GM12864 (cell line): ENCODE measurements around the gene CRTC1.
"Not testable (repeated sequence)": the region's sequence is repeated elsewhere in the genome, so short reads cannot be mapped to it uniquely, and the experiment has no call there.

Experiments used
- DNase-seq: peaks from one replicate; pipeline ENCODE4 v3.0.0-alpha.2; 2011; ENCODE audit warnings: low read depth
- H3K4me3 ChIP-seq: 2 replicates; pipeline ENCODE4 v1.5.1; 2011; ENCODE audit warnings: mild to moderate bottlenecking, low read depth, low read length, control low read depth
- CTCF ChIP-seq: IDR thresholded peaks from 2 replicates; pipeline ENCODE4 v1.5.1; 2011; ENCODE audit warnings: low read depth, mild to moderate bottlenecking, moderate library complexity, low read length, control low read depth, inconsistent platforms; ENCODE audit errors: missing control alignments

CRTC1 gene

GRCh38 chr19:18731562-18732008, 48.1 kb downstream of the CRTC1 start:
- no peak overlapping the region for H3K4me3 ChIP-seq
- DNase-seq, result no peak
- TF ChIP-seq CTCF, result no peak

GRCh38 chr19:18733196-18733647, 49.7 kb downstream of the CRTC1 start:
- H3K4me3 ChIP-seq, result no peak overlapping the region
- no peak for TF ChIP-seq CTCF
- DNase-seq, result no peak

GRCh38 chr19:18733762-18734332, 50.4 kb downstream of the CRTC1 start:
- not testable (repeated sequence) for H3K4me3 ChIP-seq, DNase-seq

DNA sequence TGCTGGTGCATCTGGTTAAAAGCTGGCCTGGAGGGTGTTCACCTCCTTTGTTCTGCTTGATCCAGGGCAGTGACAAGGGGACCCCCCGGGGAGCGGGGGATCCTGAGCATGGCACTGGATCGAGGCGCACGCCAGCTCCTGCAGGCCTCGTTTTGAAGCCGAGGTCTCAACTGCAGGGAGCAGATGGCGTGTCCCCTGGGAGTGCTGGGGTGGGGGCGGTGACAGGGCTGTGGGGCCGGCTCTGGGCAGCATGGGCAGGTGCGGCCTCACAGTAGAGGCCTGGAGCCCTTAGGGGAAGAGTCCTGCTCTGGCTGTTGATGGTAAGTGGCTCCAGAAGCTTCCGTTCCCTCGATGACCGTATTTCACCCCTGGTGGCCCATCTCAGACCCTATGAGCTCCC, 51.8 kb downstream of the CRTC1 start:
- no peak for DNase-seq
- TF ChIP-seq CTCF, result no peak
- no peak overlapping the region for H3K4me3 ChIP-seq

- no peak overlapping the region for H3K4me3 ChIP-seq
- no peak for DNase-seq
- TF ChIP-seq CTCF, result no peak
Observed at GRCh38 chr19:18735752-18736151, 52.3 kb downstream of the CRTC1 start.

- H3K4me3 ChIP-seq, result no peak overlapping the region
- DNase-seq, result no peak
- TF ChIP-seq CTCF, result no peak
Observed at GRCh38 chr19:18736415-18737336, 53.2 kb downstream of the CRTC1 start.

GRCh38 chr19:18737337-18737953, 54.0 kb downstream of the CRTC1 start:
- TF ChIP-seq CTCF, result no peak
- no peak overlapping the region for H3K4me3 ChIP-seq
- DNase-seq, result no peak
